Thyroid gland (tissue), 4 donors: ENCODE data around the gene JPH4. TPM values are rescaled to one million over a fixed set of nuclear protein-coding genes. Genes with fewer than 3 reads are reported as not detected.

Experiments
- DNase-seq, 2 donors: peaks; one replicate each; pipeline ENCODE4 v3.0.0-alpha.2; 2019
- H3K27ac ChIP-seq, 3 donors: fragments of 200-600 bp; sonication (generic); 1 replicate in 2 of 3; 2 replicates in 1 of 3; pipeline ENCODE4 v1.5.1; 2016 to 2019; ENCODE audit warnings: mild to moderate bottlenecking in 1 of 3, moderate library complexity in 1 of 3
- H3K27me3 ChIP-seq: fragments of 200-600 bp; sonication (generic); one replicate; pipeline ENCODE4 v1.5.1; 2019
- H3K36me3 ChIP-seq, 2 donors: fragments of 200-600 bp; sonication (generic); one replicate each; pipeline ENCODE4 v1.5.1; 2016 to 2019
- H3K4me1 ChIP-seq, 2 donors: fragments of 200-600 bp; sonication (generic); one replicate each; pipeline ENCODE4 v1.5.1; 2017 to 2019
- H3K4me3 ChIP-seq, 3 donors: fragments of 200-600 bp; sonication (generic); replicated peaks in 1 of 3; 1 replicate in 2 of 3; 2 replicates in 1 of 3; pipeline ENCODE4 v1.5.1; 2016; ENCODE audit warnings: mild to moderate bottlenecking in 1 of 3
- H3K9me3 ChIP-seq: fragments of 200-600 bp; sonication (generic); one replicate; pipeline ENCODE4 v1.5.1; 2017
- CTCF ChIP-seq, 6 experiments: fragments of 200-600 bp in 3 of 6; fragments of 450-650 bp in 3 of 6; sonication (generic) in 3 of 6; IDR thresholded peaks; one replicate each; pipeline ENCODE4 v1.5.1; 2016 to 2019; ENCODE audit warnings: antibody characterized with exemption in 6 of 6, mild to moderate bottlenecking in 2 of 6, inconsistent platforms in 1 of 6, moderate library complexity in 1 of 6
- POLR2A ChIP-seq, 2 donors: fragments of 450-650 bp; IDR thresholded peaks; one replicate each; pipeline ENCODE4 v1.6.1; 2017; ENCODE audit warnings: antibody characterized with exemption in 2 of 2, mild to moderate bottlenecking in 2 of 2, moderate library complexity in 1 of 2
- WGBS, 2 donors: methylation state at CpG; one replicate each; pipeline ENCODE4 v1.1.5; 2017; 5-methylcytosine and 5-hydroxymethylcytosine counted together
- intact Hi-C: fragments of 100-400 bp; cut with DNase I; formaldehyde crosslinking; loops from one replicate; pipeline ENCODE4 v1.15.1; 2023
- total RNA-seq, 4 donors: library from RNA; depleted of rRNA; stranded (reverse); fragments of >200 nt; gene quantifications; one replicate each; pipeline ENCODE4 v1.2.3, GENCODE V29; 2016

Gene JPH4
- total RNA-seq, 4 donors from 2014 or later, result 0.11 to 0.54 (median 0.27) TPM; not detected in 1

- no peak for TF ChIP-seq POLR2A (IDR thresholded peaks at IDR 0.05)
- TF ChIP-seq CTCF (IDR thresholded peaks at IDR 0.05), result no peak
- H3K27me3 ChIP-seq, result no peaks in the 10 kb centered on the region
- H3K4me3 ChIP-seq, result no peak overlapping the region
- H3K36me3 ChIP-seq, result no peaks in the 10 kb centered on the region
- H3K27ac ChIP-seq, result no peak overlapping the region
- H3K9me3 ChIP-seq, result no peaks in the 10 kb centered on the region
- WGBS, 2 donors, result 69 to 80% methylated on average over 4 of the region's 4 CpGs
- peaks cover 4 to 8% of the 10 kb centered on the region in 2 donors for H3K4me1 ChIP-seq
- intact Hi-C loops, result no loop called here
- DNase-seq, result no peak
Observed at GRCh38 chr14:23545740-23546365, 32.7 kb downstream of the JPH4 start.

DNA sequence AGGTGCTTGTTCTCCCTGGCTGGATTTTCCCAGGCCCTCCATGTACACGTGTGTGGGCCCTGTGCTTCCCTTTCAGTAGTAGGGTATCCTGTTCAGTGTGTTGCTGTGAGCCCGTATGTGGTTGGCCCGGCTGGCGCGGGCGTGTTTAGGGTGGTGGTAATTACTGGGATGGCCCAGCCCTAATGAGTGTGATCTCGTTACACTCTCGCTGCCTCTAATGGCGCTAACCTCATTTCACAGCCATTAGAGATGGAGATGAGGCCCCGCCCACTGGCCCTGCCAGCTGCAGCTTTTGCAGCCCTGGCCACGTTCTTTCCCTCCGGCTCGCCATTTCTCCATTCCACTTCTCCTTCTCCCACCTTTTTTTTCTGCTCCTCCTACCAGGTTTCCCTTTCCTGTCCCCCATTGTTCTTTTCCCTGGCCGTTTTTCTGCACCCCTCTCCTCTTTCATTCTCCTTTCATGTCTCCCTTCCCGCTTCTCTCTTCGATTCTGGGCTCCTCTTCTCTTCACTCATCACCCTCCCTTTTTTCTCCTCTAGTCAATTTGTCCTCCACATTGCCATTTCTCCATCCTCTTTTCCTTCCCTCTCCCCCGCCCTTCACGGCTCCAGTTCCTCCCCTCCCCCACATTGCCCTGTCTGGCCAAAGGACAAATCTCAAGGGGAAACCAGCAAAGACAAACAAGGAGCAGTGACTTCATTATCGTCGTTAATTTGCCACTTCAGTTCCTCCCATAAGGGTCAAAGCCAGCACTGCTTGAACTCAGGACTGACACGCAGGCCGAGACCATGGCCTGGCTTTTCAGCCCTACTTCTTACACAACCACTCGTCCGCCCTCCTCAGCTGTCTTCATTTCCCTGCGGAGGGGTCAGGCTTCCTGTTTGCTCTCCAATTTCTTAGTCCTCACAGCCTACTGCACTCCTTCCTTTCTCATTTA is 33.8 kb downstream of the JPH4 start:
- no peaks in the 10 kb centered on the region for H3K27me3 ChIP-seq
- TF ChIP-seq POLR2A (IDR thresholded peaks at IDR 0.05), result no peak
- TF ChIP-seq CTCF (IDR thresholded peaks at IDR 0.05), result no peak
- no peaks in the 10 kb centered on the region for H3K4me1 ChIP-seq
- H3K4me3 ChIP-seq, result no peak overlapping the region
- WGBS, 2 donors, result 44 to 51% methylated on average over 24 to 25 of the region's 25 CpGs
- H3K9me3 ChIP-seq, result no peaks in the 10 kb centered on the region
- DNase-seq, result no peak
- intact Hi-C loops, result no loop called here
- no peaks in the 10 kb centered on the region for H3K36me3 ChIP-seq
- H3K27ac ChIP-seq, result no peak overlapping the region

- intact Hi-C loops, result no loop called here
- no peaks in the 10 kb centered on the region for H3K4me1 ChIP-seq
- no peak for TF ChIP-seq POLR2A (IDR thresholded peaks at IDR 0.05)
- TF ChIP-seq CTCF (IDR thresholded peaks at IDR 0.05), result no peak
Observed at GRCh38 chr14:23543403-23543802, 35.2 kb downstream of the JPH4 start.

DNA sequence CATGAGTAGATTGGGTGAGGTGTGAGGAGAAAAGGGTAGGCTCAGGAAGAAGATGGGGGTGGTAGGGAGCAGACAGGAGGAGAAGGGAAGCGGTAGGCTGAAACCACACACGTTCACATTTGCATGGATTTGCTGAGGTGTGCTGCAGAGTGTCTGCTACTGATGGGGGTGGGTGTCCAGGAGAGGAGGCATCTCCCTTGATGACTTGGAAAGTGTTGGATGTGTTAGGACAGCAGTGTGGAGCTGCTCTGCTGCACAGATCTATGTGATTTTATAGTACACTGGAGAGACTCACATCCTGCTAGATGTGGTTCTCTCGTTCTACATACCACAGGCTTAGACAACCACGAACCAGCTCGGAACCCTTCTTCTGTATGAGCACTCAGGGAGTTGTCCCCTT is 36.3 kb downstream of the JPH4 start:
- 69 to 76% methylated on average over 5 of the region's 5 CpGs for WGBS, 2 donors
- H3K36me3 ChIP-seq, result no peaks in the 10 kb centered on the region
- intact Hi-C loops, result no loop called here
- no peaks in the 10 kb centered on the region for H3K4me1 ChIP-seq
- H3K9me3 ChIP-seq, result no peaks in the 10 kb centered on the region
- no peaks in the 10 kb centered on the region for H3K27me3 ChIP-seq
- no peak overlapping the region for H3K4me3 ChIP-seq
- no peak for DNase-seq
- TF ChIP-seq POLR2A (IDR thresholded peaks at IDR 0.05) (no peak), CTCF (IDR thresholded peaks at IDR 0.05) (no peak)
- no peak overlapping the region for H3K27ac ChIP-seq

More at GRCh38 chr14:23543403-23543802, 35.2 kb downstream of the JPH4 start:
- no peaks in the 10 kb centered on the region for H3K36me3 ChIP-seq
- no peaks in the 10 kb centered on the region for H3K9me3 ChIP-seq
- no peaks in the 10 kb centered on the region for H3K27me3 ChIP-seq
- 96 to 99% methylated on average over 5 of the region's 5 CpGs for WGBS, 2 donors
- no peak for DNase-seq
- H3K27ac ChIP-seq, result no peak overlapping the region
- no peak overlapping the region for H3K4me3 ChIP-seq

DNA sequence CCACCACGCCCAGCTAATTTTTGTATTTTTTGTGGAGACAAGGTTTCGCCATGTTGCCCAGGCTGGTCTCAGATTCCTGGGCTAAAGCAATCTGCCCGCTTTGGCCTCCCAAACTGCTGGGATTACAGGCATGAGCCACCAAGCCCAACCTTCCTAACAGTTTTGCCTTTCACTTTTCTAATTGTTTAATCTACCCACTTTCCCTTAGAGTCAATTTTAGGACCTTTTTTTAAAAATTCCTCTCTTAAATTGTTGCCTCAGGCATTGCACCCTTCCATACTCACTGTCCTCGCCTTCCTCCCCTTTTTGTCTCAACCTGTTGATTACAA is 38.5 kb downstream of the JPH4 start:
- no peak for DNase-seq
- no peaks in the 10 kb centered on the region for H3K36me3 ChIP-seq
- intact Hi-C loops, result no loop called here
- H3K27ac ChIP-seq, result no peak overlapping the region
- TF ChIP-seq CTCF (IDR thresholded peaks at IDR 0.05) (no peak), POLR2A (IDR thresholded peaks at IDR 0.05) (no peak)
- no peaks in the 10 kb centered on the region for H3K9me3 ChIP-seq
- H3K4me1 ChIP-seq, result no peaks in the 10 kb centered on the region
- H3K27me3 ChIP-seq, result no peaks in the 10 kb centered on the region
- H3K4me3 ChIP-seq, result no peak overlapping the region
- WGBS, 2 donors, result 91 to 95% methylated on average over 4 of the region's 4 CpGs
